OCI-LY1 (cell line): ENCODE measurements around the gene LRRC56.

Experiments
- H2AFZ ChIP-seq: fragments of 200-600 bp; sonication (generic), shearing (Covaris generic); 2 replicates; pipeline ENCODE4 v1.6.0; 2014; ENCODE audit warnings: antibody characterized with exemption, mild to moderate bottlenecking, low read length
- H3F3A ChIP-seq: fragments of 200-600 bp; sonication (generic), shearing (Covaris generic); 2 replicates; pipeline ENCODE4 v1.6.0; 2014; ENCODE audit warnings: mild to moderate bottlenecking, antibody characterized with exemption, low read length, moderate library complexity; ENCODE audit not compliant: insufficient read depth
- H3K27ac ChIP-seq: fragments of 200-600 bp; sonication (generic); 2 replicates; pipeline ENCODE4 v1.5.1; 2014; ENCODE audit warnings: low read length, mixed run types, mild to moderate bottlenecking, low read depth; ENCODE audit not compliant: poor library complexity, severe bottlenecking
- H3K27me3 ChIP-seq: fragments of 200-600 bp; sonication (generic); 2 replicates; pipeline ENCODE4 v1.6.0; 2014; ENCODE audit warnings: antibody characterized with exemption, mild to moderate bottlenecking, low read length, moderate library complexity; ENCODE audit not compliant: insufficient read depth
- H3K36me3 ChIP-seq: fragments of 200-600 bp; sonication (generic); 2 replicates; pipeline ENCODE4 v1.6.1; 2014; ENCODE audit warnings: mild to moderate bottlenecking, antibody characterized with exemption, low read length, moderate library complexity, mixed read lengths; ENCODE audit not compliant: insufficient read depth
- H3K4me1 ChIP-seq: fragments of 200-600 bp; sonication (generic); 2 replicates; pipeline ENCODE4 v1.5.1; 2014; ENCODE audit warnings: mild to moderate bottlenecking, low read length, moderate library complexity; ENCODE audit not compliant: insufficient read depth, severe bottlenecking
- H3K4me2 ChIP-seq: fragments of 200-600 bp; sonication (generic), shearing (Covaris generic); 2 replicates; pipeline ENCODE4 v1.6.1; 2014; ENCODE audit warnings: low read length
- H3K4me3 ChIP-seq: fragments of 200-600 bp; sonication (generic); 2 replicates; pipeline ENCODE4 v1.5.1; 2014; ENCODE audit warnings: low read length, low read depth, mild to moderate bottlenecking, mixed read lengths; ENCODE audit not compliant: poor library complexity, severe bottlenecking
- H3K79me2 ChIP-seq: fragments of 200-600 bp; shearing (Covaris generic); 2 replicates; pipeline ENCODE4 v1.6.1; 2016; ENCODE audit warnings: mixed run types, low read length, mixed read lengths; ENCODE audit not compliant: insufficient read depth
- H3K9ac ChIP-seq: fragments of 200-600 bp; sonication (generic), shearing (Covaris generic); 2 replicates; pipeline ENCODE4 v1.6.1; 2014; ENCODE audit warnings: mild to moderate bottlenecking, low read length, mixed read lengths
- H3K9me2 ChIP-seq: fragments of 200-600 bp; sonication (generic), shearing (Covaris generic); 2 replicates; pipeline ENCODE4 v1.6.1; 2014; ENCODE audit warnings: low read depth, mild to moderate bottlenecking, low read length, mixed read lengths
- H3K9me3 ChIP-seq: fragments of 200-600 bp; shearing (Covaris generic); 2 replicates; pipeline ENCODE4 v1.6.1; 2014; ENCODE audit warnings: low read length, mixed read lengths
- H4K20me1 ChIP-seq: fragments of 200-600 bp; sonication (generic), shearing (Covaris generic); 2 replicates; pipeline ENCODE4 v1.6.0; 2016; ENCODE audit warnings: mild to moderate bottlenecking, low read length; ENCODE audit not compliant: insufficient read depth
- CTCF ChIP-seq: fragments of 200-600 bp; sonication (generic), shearing (Covaris generic); IDR thresholded peaks from 2 replicates; pipeline ENCODE4 v1.5.1; 2017; ENCODE audit warnings: mild to moderate bottlenecking, antibody characterized with exemption, low read length, moderate library complexity, mixed read lengths
- EZH2 ChIP-seq: fragments of 200-600 bp; sonication (generic), shearing (Covaris generic); IDR thresholded peaks from 2 replicates; pipeline ENCODE4 v1.8.0; 2017; ENCODE audit warnings: borderline replicate concordance, mixed run types, mild to moderate bottlenecking, antibody characterized with exemption, low read length, moderate library complexity, mixed read lengths

LRRC56 gene

GRCh38 chr11:530960-531831 is 6.1 kb upstream of the LRRC56 start:
- peaks cover 9% of the 10 kb centered on the region for H3K4me1 ChIP-seq
- H3K9me3 ChIP-seq: no peaks in the 10 kb centered on the region
- no peaks in the 10 kb centered on the region for H3K79me2 ChIP-seq
- H3K9ac ChIP-seq: no peak overlapping the region
- H3K4me3 ChIP-seq: no peak overlapping the region
- H3K36me3 ChIP-seq: peaks cover 16% of the 10 kb centered on the region
- H3K27ac ChIP-seq: no peak overlapping the region
- H3K9me2 ChIP-seq: no peaks in the 10 kb centered on the region
- no peak for TF ChIP-seq CTCF
- H3K27me3 ChIP-seq: no peaks in the 10 kb centered on the region
- H2AFZ ChIP-seq: no peak overlapping the region
- no peak overlapping the region for H3K4me2 ChIP-seq
- H3F3A ChIP-seq: peaks cover 1% of the 10 kb centered on the region; the same call in 1 of the 2 replicates
- H4K20me1 ChIP-seq: no peaks in the 10 kb centered on the region

DNA sequence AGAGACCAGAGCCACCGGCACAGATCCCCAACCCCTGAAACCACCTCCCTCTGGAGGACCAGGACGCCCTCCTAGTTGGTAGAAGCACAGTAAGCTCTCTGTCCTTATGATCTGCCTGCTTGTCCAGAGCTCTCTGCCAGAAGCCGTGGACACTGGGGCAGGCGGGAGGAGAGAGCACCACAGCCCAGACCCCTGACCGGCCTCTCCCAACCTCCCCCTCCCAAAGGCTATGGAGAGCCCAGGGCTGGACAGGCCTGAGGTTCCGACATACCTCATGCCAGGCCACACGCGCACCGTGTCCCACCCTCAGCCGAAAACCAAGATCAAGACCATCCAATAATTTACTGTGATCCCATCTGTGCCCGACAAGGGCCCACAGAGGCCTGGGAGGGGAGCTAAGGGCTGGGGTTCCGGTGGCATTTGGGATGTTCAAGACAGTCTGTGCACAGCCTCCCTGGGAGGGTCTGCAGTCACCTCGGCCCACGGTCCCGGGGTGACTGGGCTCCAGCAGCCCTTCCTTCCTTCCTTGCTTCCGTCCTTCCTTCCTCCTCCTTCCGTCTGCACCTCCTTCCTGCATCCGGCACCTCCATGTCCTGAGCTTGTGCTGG is 5.3 kb upstream of the LRRC56 start:
- Histone ChIP-seq H3K27ac (no peak overlapping the region), H4K20me1 (no peaks in the 10 kb centered on the region)
- TF ChIP-seq CTCF (no peak), EZH2 (no peak)

DNA sequence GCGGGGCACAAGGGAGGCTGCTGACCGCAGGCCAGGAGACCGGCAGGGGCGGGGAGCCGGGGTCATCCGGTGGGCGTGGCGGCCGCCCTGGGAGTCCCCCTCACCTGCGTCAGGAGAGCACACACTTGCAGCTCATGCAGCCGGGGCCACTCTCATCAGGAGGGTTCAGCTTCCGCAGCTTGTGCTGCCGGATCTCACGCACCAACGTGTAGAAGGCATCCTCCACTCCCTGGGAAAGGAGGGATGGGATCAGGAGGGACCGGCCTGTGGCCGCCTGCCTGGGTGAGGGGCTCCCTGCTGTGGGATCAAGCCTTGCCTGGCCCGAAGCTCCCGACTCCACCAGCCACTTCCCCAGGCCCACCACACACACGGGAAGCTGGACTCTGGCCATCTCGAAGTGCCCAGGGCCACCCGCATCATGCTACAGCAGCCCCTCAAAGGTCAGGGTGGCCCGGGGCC is 4.8 kb upstream of the LRRC56 start:
- H3K36me3 ChIP-seq: peaks cover 16% of the 10 kb centered on the region
- H3K4me2 ChIP-seq: no peak overlapping the region
- H3K4me3 ChIP-seq: no peak overlapping the region
- H3K27ac ChIP-seq: no peak overlapping the region
- no peaks in the 10 kb centered on the region for H3K79me2 ChIP-seq
- no peak for TF ChIP-seq EZH2
- no peak for TF ChIP-seq CTCF
- H2AFZ ChIP-seq: no peak overlapping the region
- H3K4me1 ChIP-seq: peaks cover 21% of the 10 kb centered on the region
- peaks cover 5% of the 10 kb centered on the region; the same call in 1 of the 2 replicates for H3F3A ChIP-seq
- H3K9me2 ChIP-seq: no peaks in the 10 kb centered on the region
- H3K9me3 ChIP-seq: no peaks in the 10 kb centered on the region
- no peaks in the 10 kb centered on the region for H3K27me3 ChIP-seq
- H3K9ac ChIP-seq: no peak overlapping the region
- H4K20me1 ChIP-seq: no peaks in the 10 kb centered on the region

More for the DNA sequence above, 5.3 kb upstream of the LRRC56 start:
- no peak overlapping the region for H3K4me2 ChIP-seq
- H3K4me3 ChIP-seq: no peak overlapping the region
- H3K36me3 ChIP-seq: peaks cover 16% of the 10 kb centered on the region
- peaks cover 5% of the 10 kb centered on the region; the same call in 1 of the 2 replicates for H3F3A ChIP-seq
- H3K9me2 ChIP-seq: no peaks in the 10 kb centered on the region
- no peaks in the 10 kb centered on the region for H3K27me3 ChIP-seq
- H3K79me2 ChIP-seq: no peaks in the 10 kb centered on the region
- no peak overlapping the region for H3K9ac ChIP-seq
- H3K4me1 ChIP-seq: peaks cover 17% of the 10 kb centered on the region
- no peak overlapping the region for H2AFZ ChIP-seq
- H3K9me3 ChIP-seq: no peaks in the 10 kb centered on the region
